HG03095 (cell line): ENCODE data around the gene IL24.
"Not testable (repeated sequence)": the region's sequence is repeated elsewhere in the genome, so short reads cannot be mapped to it uniquely, and the experiment has no call there.

Experiments
- ATAC-seq: cut with Tn5 transposase; IDR thresholded peaks from one replicate; pipeline ENCODE4 v1.9.1; 2021; ENCODE audit warnings: moderate library complexity; ENCODE audit not compliant: unreplicated experiment

Gene IL24

GRCh38 chr1:206897175-206897574 is at the start of gene IL24:
TSS of gene IL24 (plus strand) at chr1:206897443. CDS start at chr1:206897833, 390 bp downstream.
- no peak for ATAC-seq

- ATAC-seq, result no peak
Observed at GRCh38 chr1:206847946-206848345, 49.3 kb upstream of the IL24 start.

- ATAC-seq, result no peak
Observed at GRCh38 chr1:206850401-206850800, 46.8 kb upstream of the IL24 start.

- ATAC-seq, result no peak
Observed at GRCh38 chr1:206851341-206852010, 45.8 kb upstream of the IL24 start.

- ATAC-seq, result not testable (repeated sequence)
Observed at GRCh38 chr1:206852662-206853061, 44.6 kb upstream of the IL24 start.

- not testable (repeated sequence) for ATAC-seq
Observed at GRCh38 chr1:206853696-206854095, 43.5 kb upstream of the IL24 start.

- no peak for ATAC-seq
Observed at GRCh38 chr1:206854401-206855129, 42.7 kb upstream of the IL24 start.

GRCh38 chr1:206855859-206856258 is 41.4 kb upstream of the IL24 start:
- ATAC-seq, result no peak

GRCh38 chr1:206856674-206857464 is 40.4 kb upstream of the IL24 start:
- ATAC-seq, result no peak

- ATAC-seq, result no peak
Observed at GRCh38 chr1:206859082-206859521, 38.1 kb upstream of the IL24 start.

GRCh38 chr1:206860165-206860564 is 37.1 kb upstream of the IL24 start:
- no peak for ATAC-seq

GRCh38 chr1:206863266-206863665 is 34.0 kb upstream of the IL24 start:
- no peak for ATAC-seq

- no peak for ATAC-seq
Observed at GRCh38 chr1:206864939-206865671, 32.1 kb upstream of the IL24 start, which contains the start of gene IL20. TSS of gene IL20 (plus strand) at chr1:206865623. CDS start at chr1:206865853, 230 bp downstream.

- no peak for ATAC-seq
Observed at GRCh38 chr1:206866062-206866461, 31.2 kb upstream of the IL24 start.

- no peak for ATAC-seq
Observed at GRCh38 chr1:206867239-206867638, 30.0 kb upstream of the IL24 start.

GRCh38 chr1:206867716-206868115 is 29.5 kb upstream of the IL24 start:
- no peak for ATAC-seq

- ATAC-seq, result no peak
Observed at GRCh38 chr1:206868264-206868663, 29.0 kb upstream of the IL24 start.

- no peak for ATAC-seq
Observed at GRCh38 chr1:206872139-206872538, 25.1 kb upstream of the IL24 start.

GRCh38 chr1:206873603-206874188 is 23.5 kb upstream of the IL24 start:
- ATAC-seq, result no peak

- no peak for ATAC-seq
Observed at GRCh38 chr1:206875752-206876377, 21.4 kb upstream of the IL24 start.
